Adipose tissue (tissue), 3 donors: Measurements from ENCODE around the gene CYP2F1. TPM values are rescaled to one million over a fixed set of nuclear protein-coding genes. Genes with fewer than 3 reads are reported as not detected.
"Not testable (repeated sequence)": the region's sequence is repeated elsewhere in the genome, so short reads cannot be mapped to it uniquely, and the experiment has no call there.

Source experiments
- H3K27ac ChIP-seq: one replicate; pipeline ENCODE4 v1.5.1; 2013; ENCODE audit warnings: low read depth, low read length
- WGBS, 3 donors: extraction: QIAGEN DNeasy Blood & Tissue Kit; methylation state at CpG; one replicate each; pipeline ENCODE4 v1.1.7; 2013; 5-methylcytosine and 5-hydroxymethylcytosine counted together
- polyA plus RNA-seq, 3 donors: library from polyadenylated mRNA; stranded (reverse); fragments of 200-250 nt; gene quantifications; one replicate each; pipeline ENCODE4 v1.2.3, GENCODE V29; 2013
- donor health status: healthy with polysubstance abuse.
- donor health status: Bipolar disorder and iron deficiency.
- donor health status: healthy.

CYP2F1 gene, protein sequence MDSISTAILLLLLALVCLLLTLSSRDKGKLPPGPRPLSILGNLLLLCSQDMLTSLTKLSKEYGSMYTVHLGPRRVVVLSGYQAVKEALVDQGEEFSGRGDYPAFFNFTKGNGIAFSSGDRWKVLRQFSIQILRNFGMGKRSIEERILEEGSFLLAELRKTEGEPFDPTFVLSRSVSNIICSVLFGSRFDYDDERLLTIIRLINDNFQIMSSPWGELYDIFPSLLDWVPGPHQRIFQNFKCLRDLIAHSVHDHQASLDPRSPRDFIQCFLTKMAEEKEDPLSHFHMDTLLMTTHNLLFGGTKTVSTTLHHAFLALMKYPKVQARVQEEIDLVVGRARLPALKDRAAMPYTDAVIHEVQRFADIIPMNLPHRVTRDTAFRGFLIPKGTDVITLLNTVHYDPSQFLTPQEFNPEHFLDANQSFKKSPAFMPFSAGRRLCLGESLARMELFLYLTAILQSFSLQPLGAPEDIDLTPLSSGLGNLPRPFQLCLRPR
- not detected for polyA plus RNA-seq

DNA sequence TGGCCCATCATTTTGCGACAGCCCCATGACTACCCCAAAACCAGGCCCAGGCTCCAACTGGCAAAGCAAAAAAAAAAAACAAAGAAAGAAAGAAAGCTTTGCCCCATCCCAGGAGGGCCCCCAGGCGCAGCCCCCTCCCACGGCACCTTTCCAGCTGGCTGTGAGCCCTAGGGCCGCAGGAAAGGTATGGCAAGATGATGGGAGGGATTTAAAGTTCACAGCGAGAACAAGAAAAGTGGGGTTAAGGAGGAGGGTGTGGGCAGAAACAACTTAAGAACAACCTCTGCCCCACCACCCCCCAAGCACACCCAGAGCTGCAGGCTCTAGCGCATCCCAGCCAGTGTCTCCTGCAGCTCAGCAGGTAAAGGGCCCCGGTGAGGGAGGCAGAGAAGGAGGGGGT, at the start of gene CYP2F1:
CYP2F1 (plus strand) TSS at position 301 of the 400 bp plus-strand sequence. CDS start 1,757 bp downstream, outside the sequence.
- H3K27ac ChIP-seq, result no peak within 1 kb of the TSS
- WGBS, 3 donors, result 62 to 69% (median 69%) methylated on average over 7 of the region's 7 CpGs

DNA sequence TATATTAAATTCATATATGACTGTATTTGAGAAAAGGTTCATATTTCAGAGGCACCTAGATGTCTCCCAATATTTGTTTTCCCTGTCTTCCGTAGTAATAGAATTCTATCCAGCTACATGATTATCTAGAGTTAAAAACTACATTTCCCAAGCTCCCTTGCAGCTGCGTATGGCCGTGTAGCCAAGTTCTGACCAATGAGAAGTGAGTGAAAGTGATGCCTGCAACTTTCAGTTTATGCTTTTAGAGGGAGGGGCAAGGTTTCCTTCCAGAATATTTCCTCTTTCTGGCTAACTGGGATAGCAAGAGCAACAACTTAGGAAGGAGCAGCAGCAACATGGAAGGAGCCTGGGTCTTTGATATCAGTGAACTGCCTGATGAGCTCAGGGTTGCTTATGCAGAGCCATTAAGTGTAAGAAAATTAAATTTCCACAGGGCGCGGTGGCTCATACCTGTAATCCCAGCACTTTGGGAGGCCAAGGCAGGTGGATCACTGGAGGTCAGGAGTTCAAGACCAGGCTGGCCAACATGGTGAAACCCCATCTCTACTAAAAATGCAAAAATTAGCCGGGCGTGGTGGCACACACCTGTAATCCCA, 49.2 kb upstream of the CYP2F1 start:
- H3K27ac ChIP-seq, result no peak overlapping the region
- 57 to 63% (median 62%) methylated on average over 7 of the region's 7 CpGs for WGBS, 3 donors

DNA sequence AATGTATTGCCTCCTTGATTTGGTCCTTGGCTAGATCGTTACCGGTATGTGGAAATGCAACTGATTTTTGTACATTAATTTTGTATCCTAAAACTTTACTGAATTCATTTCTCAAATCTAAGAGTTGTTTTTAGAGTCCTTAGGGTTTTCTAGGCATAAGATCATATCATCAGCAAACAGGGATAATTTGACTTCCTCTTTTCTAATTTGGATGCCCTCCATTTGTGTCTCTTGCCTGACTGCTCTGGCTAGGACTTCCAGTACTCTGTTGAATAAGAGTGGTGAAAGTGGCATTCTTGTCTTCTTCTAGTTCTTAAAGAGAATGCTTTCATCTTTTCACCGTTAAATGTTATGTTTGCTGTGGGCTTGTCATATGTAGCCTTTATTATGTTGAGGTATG, 37.9 kb upstream of the CYP2F1 start:
- 85 to 89% (median 88%) methylated on average over 3 of the region's 3 CpGs for WGBS, 3 donors
- no peak overlapping the region for H3K27ac ChIP-seq

DNA sequence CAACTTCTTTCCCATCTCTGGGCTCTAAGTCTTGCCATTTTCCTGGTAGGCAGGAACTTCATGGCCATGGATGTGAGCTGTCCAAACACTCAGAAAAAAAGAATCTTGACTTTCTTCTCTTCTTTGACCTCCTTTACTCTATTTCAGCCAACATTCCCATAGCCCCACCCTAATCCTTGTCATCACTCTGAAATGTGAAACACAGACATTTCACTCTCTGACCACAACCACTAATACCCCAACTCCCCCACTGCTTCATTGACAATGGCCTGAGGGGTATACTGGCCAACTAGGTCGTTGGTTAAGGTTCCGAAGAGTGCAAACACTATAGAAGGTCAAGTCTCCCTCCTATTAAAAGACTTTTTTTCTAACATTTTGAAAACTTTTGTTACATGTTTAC, 30.7 kb upstream of the CYP2F1 start:
- no peak overlapping the region for H3K27ac ChIP-seq
- 66 to 70% (median 67%) methylated on average over 2 of the region's 2 CpGs for WGBS, 3 donors

DNA sequence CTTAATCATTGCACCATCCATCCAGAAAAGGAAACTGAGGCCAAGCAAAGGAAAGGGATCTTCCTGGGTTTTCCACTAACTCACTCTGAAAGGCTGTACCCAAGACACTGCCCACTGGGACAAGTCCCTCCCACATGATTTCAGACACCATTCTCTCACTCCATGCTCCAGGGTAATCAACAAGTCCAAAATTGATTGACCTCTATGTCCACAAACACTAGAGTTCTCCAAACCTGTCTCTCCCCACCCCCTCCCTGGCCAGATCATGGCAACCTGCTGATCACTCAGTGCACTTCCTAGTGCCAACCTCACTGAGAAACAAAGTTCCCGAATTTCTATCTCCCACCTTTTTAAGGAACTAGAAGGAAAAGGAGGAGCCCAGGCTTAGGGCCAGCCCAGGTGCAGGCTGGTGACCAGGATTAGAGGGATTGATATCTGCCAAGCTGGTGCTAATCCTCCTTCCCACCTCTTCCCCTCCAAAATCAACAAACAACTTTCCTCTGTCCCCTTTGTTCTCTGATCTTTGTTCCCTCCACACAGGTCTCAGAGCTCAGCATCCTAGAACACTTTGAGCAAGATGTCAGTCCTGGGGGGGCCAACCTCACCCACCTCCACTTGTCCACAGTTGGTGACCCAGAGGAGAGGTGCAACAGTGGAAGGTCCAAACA, 28.4 kb upstream of the CYP2F1 start:
- H3K27ac ChIP-seq, result no peak overlapping the region
- 36 to 76% (median 38%) methylated on average over 1 of the region's 1 CpG for WGBS, 3 donors

DNA sequence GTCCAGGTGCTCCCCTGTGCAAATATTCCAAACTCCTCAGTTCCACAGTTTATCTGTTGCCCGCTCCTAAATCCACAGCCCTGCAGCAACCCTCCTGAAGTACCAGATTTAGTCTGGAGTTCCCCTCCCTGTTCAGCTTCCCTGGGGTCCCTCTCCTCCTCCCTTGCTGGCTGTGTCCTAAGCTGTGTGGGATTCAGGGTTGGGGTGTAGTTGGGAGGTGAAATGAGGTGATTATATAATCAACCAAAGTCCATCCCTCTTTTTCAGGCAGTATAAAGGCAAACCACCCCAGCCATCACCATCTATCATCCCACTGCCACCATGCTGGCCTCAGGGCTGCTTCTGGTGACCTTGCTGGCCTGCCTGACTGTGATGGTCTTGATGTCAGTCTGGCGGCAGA, 26.1 kb upstream of the CYP2F1 start, which contains the start of gene CYP2A13:
CYP2A13 (plus strand) TSS at position 301 of the 400 bp plus-strand sequence; CDS start at position 322, 21 bp downstream.
- no peak within 1 kb of the TSS for H3K27ac ChIP-seq
- WGBS, 3 donors, result 62 to 73% (median 72%) methylated on average over 2 of the region's 2 CpGs

DNA sequence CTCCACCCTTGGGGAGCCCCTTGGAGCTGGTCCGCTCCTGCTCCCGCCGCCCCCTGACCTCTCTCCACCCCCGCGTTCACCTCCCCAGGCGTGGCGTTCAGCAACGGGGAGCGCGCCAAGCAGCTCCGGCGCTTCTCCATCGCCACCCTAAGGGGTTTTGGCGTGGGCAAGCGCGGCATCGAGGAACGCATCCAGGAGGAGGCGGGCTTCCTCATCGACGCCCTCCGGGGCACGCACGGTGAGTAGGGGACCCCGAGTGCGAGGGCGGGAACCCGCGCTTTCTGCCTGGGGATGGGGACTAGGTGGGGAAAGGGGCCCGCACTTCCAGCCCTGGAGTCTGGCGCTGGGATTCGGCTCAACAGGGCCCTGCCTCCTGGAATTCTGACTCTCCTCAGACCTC, 24.3 kb upstream of the CYP2F1 start:
- no peak overlapping the region for H3K27ac ChIP-seq
- WGBS, 3 donors, result 2 to 3% (median 3%) methylated on average over 23 to 32 of the region's 32 CpGs

DNA sequence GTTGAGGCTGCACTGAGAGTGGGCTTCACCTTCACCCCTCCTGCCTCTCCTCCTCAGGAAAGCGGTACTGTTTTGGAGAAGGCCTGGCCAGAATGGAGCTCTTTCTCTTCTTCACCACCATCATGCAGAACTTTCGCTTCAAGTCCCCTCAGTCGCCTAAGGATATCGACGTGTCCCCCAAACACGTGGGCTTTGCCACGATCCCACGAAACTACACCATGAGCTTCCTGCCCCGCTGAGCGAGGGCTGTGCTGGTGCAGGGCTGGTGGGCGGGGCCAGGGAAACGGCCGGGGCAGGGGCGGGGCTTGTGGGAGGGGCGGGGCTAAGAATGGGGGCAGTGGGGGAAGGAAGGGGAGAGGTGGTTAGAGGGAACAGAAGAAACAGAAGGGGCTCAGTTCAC, 18.5 kb upstream of the CYP2F1 start:
- WGBS, 3 donors, result 53 to 57% (median 56%) methylated on average over 15 of the region's 15 CpGs
- no peak overlapping the region for H3K27ac ChIP-seq

DNA sequence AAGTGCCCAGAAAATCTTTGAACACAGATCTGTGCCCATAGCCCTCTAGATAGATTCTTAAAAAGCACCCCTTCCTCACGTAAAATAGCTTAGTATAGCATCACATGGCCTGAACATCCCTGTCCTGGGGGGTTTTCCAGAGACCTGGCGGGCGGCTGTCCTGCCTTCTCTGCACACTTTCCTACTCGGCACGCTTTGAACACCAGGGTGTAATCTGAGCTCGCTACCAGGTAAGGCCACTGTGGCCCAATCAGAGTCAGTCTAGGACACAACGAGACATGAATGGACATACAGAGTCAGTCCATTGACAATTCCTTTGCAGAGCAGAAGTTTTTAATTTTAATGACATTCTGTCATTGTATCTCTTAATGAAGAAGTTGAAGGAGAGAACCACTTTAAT, 17.9 kb upstream of the CYP2F1 start:
- WGBS, 3 donors, result 68 to 82% (median 75%) methylated on average over 7 of the region's 7 CpGs
- H3K27ac ChIP-seq, result no peak overlapping the region

DNA sequence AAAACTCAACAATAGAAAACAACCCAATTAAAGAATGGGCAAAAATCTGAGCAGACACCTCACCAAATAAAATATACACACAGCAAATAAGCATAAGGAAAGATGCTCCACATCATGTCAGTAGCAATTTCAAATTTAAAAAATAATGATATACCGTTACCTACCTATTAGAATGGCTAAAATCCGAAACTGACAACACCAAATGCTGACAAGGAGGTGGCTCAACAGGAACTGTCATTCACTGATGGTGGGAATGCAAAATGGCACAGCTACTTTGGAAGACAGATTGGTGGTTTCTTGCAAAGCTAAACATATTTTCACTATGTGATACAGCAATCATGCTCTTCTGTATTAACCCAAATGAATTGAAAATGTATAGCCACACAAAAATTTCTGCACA, 16.9 kb upstream of the CYP2F1 start:
- WGBS, 3 donors, result 65 to 78% (median 78%) methylated on average over 2 of the region's 2 CpGs
- H3K27ac ChIP-seq, result no peak overlapping the region

DNA sequence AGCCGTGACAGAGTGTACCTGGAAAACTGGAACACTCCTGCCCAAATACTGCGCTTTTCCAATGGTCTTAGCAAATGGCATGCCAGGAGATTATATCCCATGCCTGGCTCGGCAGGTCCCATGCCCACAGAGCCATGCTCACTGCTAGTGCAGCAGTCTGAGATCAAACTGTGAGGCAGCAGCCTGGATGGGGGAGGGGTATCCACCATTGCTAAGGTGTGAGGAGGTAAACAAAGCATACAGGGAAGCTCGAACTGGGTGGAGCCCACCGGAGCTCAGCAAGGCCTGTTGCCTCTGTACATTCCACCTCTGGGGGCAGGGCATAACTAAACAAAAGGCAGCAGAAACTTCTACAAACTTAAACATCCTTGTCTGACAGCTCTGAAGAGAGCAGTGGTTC, 15.5 kb upstream of the CYP2F1 start:
- no peak overlapping the region for H3K27ac ChIP-seq
- WGBS, 3 donors, result 44 to 69% (median 64%) methylated on average over 5 of the region's 5 CpGs

DNA sequence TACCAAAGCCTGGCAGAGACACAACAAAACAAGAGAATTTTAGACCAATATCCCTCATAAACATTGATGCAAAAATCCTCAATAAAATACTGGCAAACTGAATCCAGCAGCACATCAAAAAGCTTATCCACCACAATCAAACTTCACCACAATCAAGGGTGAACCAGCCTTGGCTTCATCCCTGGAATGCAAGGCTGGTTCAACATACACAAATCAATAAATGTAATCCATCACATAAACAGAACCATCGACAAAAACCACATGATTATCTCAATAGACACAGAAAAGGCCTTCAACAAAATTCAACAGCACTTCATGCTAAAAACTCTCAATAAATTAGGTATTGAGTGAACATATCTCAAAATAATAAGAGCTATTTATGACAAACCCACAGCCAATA, 12.0 kb upstream of the CYP2F1 start:
- H3K27ac ChIP-seq, result not testable (repeated sequence)
- 70 to 93% (median 92%) methylated on average over 1 of the region's 1 CpG for WGBS, 3 donors

DNA sequence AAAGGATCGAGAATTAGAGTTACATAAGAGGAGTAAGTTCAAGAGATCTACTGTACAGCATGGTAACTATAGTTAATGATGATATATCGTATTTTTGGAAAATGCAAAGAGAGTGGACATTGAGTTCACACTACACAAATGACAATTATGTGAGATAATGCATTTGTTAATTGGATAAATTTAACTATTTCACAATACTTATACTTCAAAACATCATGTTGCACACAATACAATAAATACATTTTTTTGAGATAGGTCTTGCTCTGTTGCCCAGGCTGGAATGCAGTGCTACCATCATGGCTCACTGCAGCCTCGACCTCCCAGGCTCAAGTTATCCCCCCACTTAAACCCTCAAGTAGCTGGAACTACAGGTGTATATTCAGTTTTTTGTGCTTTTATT, 8.1 kb upstream of the CYP2F1 start:
- 68 to 86% (median 85%) methylated on average over 3 of the region's 3 CpGs for WGBS, 3 donors
- no peak overlapping the region for H3K27ac ChIP-seq

DNA sequence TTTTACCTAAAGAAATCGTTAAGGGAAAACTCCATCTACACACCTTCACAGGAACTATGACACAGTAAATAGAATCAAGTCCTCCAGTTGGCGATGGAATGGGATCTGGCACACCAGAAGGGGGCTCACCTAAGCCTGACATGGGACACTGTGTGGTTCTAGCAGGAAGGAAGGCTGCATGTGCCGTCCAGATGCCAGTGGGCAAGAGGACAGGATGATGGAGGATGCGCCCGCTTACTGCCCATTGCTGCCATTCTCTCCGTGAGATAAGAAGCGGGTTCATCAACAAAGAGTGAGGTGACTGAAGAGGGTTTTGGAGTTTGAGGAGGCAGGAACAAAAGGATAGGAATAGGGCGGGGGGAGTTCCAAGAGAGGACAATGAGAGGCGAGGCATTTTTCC, 2.9 kb upstream of the CYP2F1 start:
- WGBS, 3 donors, result 75 to 85% (median 81%) methylated on average over 9 of the region's 9 CpGs
- H3K27ac ChIP-seq, result no peak overlapping the region

DNA sequence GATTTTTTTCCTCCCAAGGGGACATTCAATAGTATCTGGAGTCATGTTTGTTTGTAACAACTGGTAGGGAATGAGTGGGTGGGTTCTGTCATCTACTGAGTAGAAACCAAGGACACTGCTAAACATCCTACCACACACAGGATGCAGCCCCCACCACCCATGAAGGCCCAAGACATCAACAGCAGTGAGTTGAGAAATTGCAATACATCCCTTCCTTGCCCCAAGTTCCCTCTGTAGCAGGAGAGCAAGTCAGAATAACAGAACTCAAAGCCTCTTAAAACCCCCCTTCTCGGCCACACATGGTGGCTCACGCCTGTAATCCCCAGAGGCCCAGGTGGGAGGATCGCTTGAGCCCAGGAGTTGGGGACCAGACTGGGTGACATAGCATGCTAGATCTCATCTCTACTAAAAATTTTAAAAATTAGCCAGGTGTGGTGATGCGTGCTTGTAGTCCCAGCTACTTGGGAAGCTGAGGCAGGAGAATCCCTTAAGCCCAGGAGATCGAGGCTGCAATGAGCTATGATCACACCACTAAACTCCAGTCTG, 2.4 kb upstream of the CYP2F1 start:
- WGBS, 3 donors, result 84 to 89% (median 87%) methylated on average over 5 of the region's 5 CpGs
- H3K27ac ChIP-seq, result no peak overlapping the region

DNA sequence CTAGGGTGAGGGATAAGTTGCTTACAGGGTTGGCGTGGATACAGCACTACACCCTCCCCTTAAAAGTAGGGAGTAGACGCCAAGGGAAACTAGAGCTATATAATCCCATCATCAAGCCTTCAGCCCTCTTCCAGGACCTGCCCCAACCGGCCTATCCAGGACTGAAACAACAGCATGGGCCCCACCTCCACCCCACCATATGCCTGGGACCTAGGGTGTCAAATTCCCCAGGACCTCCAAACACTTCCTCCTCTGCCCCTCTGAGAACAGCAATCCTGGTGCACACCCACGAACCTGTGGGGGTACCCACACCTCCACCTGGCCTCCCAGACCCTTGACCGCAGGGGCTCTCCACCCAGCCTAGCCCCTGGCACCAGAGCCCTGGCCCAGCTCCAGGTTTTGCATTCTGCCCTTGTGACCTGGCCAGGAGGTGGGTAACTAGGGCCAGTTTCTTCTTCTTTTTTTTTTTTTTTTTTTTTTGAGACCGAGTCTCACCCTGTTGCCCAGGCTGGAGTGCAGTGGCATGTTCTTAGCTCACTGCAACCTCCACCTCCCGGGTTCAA, 1.4 kb upstream of the CYP2F1 start:
- WGBS, 3 donors, result 72 to 83% (median 81%) methylated on average over 6 to 7 of the region's 7 CpGs

DNA sequence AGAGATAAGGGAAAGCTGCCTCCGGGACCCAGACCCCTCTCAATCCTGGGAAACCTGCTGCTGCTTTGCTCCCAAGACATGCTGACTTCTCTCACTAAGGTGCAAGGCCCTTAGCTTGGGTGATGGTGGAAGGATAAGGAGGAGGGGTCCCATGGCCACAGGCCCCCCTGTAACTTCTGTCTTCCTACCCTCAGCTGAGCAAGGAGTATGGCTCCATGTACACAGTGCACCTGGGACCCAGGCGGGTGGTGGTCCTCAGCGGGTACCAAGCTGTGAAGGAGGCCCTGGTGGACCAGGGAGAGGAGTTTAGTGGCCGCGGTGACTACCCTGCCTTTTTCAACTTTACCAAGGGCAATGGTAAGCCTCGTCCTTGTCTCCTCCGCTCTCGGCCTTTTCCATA, 2.0 kb downstream of the CYP2F1 start:
- H3K27ac ChIP-seq, result no peak overlapping the region
- 75 to 88% (median 86%) methylated on average over 8 of the region's 8 CpGs for WGBS, 3 donors

More for the DNA sequence above, 1.4 kb upstream of the CYP2F1 start:
- no peak overlapping the region for H3K27ac ChIP-seq
